HepG2 (cell line): ENCODE results near the gene SRD5A1. TPM values are rescaled to one million over a fixed set of nuclear protein-coding genes. Genes with fewer than 3 reads are reported as not detected.

Experiments
- ATAC-seq: fragments of 200-7000 bp; cut with Tn5 transposase; 3 replicates; pipeline ENCODE4 v1.9.1; 2020; ENCODE audit warnings: mild to moderate bottlenecking, moderate library complexity
- BruUV-seq: library from RNA; stranded (reverse); fragments of 400-500 nt; replicated peaks from 2 replicates; lab custom pipeline; 2021; lab: Mats Ljungman, UMichigan
- CTCF ChIA-PET: fragments of 300-600 bp; formaldehyde crosslinking; extraction: SDS; loops from one replicate; lab custom pipeline; 2021; ENCODE audit warnings: low total read pairs, inconsistent platforms, low intra/inter-chr PET ratio; lab: Yijun Ruan, JAX
- POLR2A ChIA-PET: fragments of 350-600 bp; sonication (Branson Sonifier 250); formaldehyde crosslinking; loops from one replicate; lab custom pipeline; 2020; ENCODE audit warnings: antibody characterized with exemption, inconsistent platforms; lab: Yijun Ruan, JAX
- DNase-seq: peaks from one replicate; pipeline ENCODE4 v3.0.0-alpha.2; 2015; ENCODE audit warnings: low spot score
- FAIRE-seq: peaks from 3 replicates; lab custom pipeline; 2011; peaks lifted over from hg19 to GRCh38; lab: Jason Lieb, UNC
- H2AFZ ChIP-seq: one replicate; pipeline ENCODE4 v1.6.1; 2011; ENCODE audit warnings: low read length, inconsistent platforms
- H3K27ac ChIP-seq: fragments of 300-600 bp; 3 replicates; pipeline ENCODE4 v1.8.0; 2011; ENCODE audit warnings: mixed run types, mild to moderate bottlenecking, mixed read lengths, low read length, inconsistent platforms; ENCODE audit not compliant: insufficient read depth; ENCODE audit errors: extremely low read length
- H3K27me3 ChIP-seq, 2 experiments: fragments of 200-600 bp in 1 of 2; 2 replicates in 1 of 2; 3 replicates in 1 of 2; pipeline versions ENCODE4 v1.6.0 to v1.8.0; 2011; ENCODE audit warnings: low read length in 2 of 2, mild to moderate bottlenecking in 2 of 2, moderate library complexity in 2 of 2, inconsistent platforms in 1 of 2; ENCODE audit not compliant: insufficient read depth in 2 of 2, control insufficient read depth in 1 of 2
- H3K36me3 ChIP-seq, 2 experiments: fragments of 200-600 bp in 1 of 2; replicated peaks in 1 of 2; 2 replicates in 1 of 2; 3 replicates in 1 of 2; pipeline versions ENCODE4 v1.5.1 to v1.8.0; 2011; ENCODE audit warnings: low read length in 2 of 2, inconsistent platforms in 1 of 2; ENCODE audit not compliant: insufficient read depth in 2 of 2, control insufficient read depth in 1 of 2
- H3K4me1 ChIP-seq: 2 replicates; pipeline ENCODE4 v1.5.1; 2012; ENCODE audit warnings: low read length, inconsistent platforms; ENCODE audit not compliant: insufficient read depth
- H3K4me2 ChIP-seq: 2 replicates; pipeline ENCODE4 v1.6.0; 2011; ENCODE audit warnings: low read depth, low read length, inconsistent platforms
- H3K4me3 ChIP-seq, 3 experiments: fragments of 200-600 bp in 1 of 3; sonication (generic), shearing (Covaris generic) in 1 of 3; replicated peaks in 1 of 3; 2 replicates each; pipeline ENCODE4 v1.5.1; 2011 to 2016; ENCODE audit warnings: low read length in 3 of 3, inconsistent platforms in 2 of 3, low read depth in 2 of 3, mild to moderate bottlenecking in 2 of 3, control low read depth in 1 of 3, mixed read lengths in 1 of 3; ENCODE audit not compliant: insufficient read depth in 1 of 3
- H3K79me2 ChIP-seq: one replicate; pipeline ENCODE4 v1.6.1; 2011; ENCODE audit warnings: low read length, inconsistent platforms; ENCODE audit not compliant: insufficient read depth
- H3K9ac ChIP-seq: 2 replicates; pipeline ENCODE4 v1.6.0; 2011; ENCODE audit warnings: mild to moderate bottlenecking, low read depth, low read length, inconsistent platforms; ENCODE audit not compliant: insufficient read depth
- H3K9me3 ChIP-seq: 2 replicates; pipeline ENCODE4 v1.5.1; 2012; ENCODE audit warnings: mild to moderate bottlenecking, low read length
- H4K20me1 ChIP-seq: 2 replicates; pipeline ENCODE4 v1.6.0; 2011; ENCODE audit warnings: inconsistent platforms, mild to moderate bottlenecking, low read length, moderate library complexity; ENCODE audit not compliant: insufficient read depth
- CCAR2 ChIP-seq: fragments of 200-400 bp; formaldehyde crosslinking; optimal IDR thresholded peaks from 2 replicates; pipeline ENCODE3; 2018; ENCODE audit warnings: low read depth, mild to moderate bottlenecking, low read length, moderate library complexity
- FOXJ3 ChIP-seq: sonication (generic); formaldehyde crosslinking; IDR thresholded peaks from 2 replicates; pipeline ENCODE4 v1.4.0; 2020; ENCODE audit warnings: missing genetic modification reagents, mild to moderate bottlenecking, borderline replicate concordance
- IKZF1 ChIP-seq: fragments of 450-650 bp; IDR thresholded peaks from 2 replicates; pipeline ENCODE4 v1.7.1; 2016
- XBP1 ChIP-seq: sonication (generic); formaldehyde crosslinking; IDR thresholded peaks from 2 replicates; pipeline ENCODE4 v1.5.0; 2020; ENCODE audit warnings: missing genetic modification reagents
- WGBS: methylation state at CpG from one replicate; pipeline ENCODE4 v1.1.6; 2017; ENCODE audit warnings: low lambda C conversion rate; 5-methylcytosine and 5-hydroxymethylcytosine counted together
- in situ Hi-C: cut with HindIII; loops from 2 replicates; pipeline ENCODE4 v1.10.0; 2017; ENCODE audit warnings: low pct_unique_long_range_greater_than_20kb; ENCODE audit not compliant: extremely low pct_ligation_motif_present
- intact Hi-C: fragments of 100-400 bp; cut with micrococcal nuclease; formaldehyde crosslinking; loops from one replicate; pipeline ENCODE4 v1.10.0; 2022; ENCODE audit not compliant: unreplicated experiment
- polyA plus RNA-seq, 8 experiments: library from polyadenylated mRNA; depleted of rRNA in 3 of 8; stranded (reverse) in 7 of 8; unstranded in 1 of 8; fragments of >200 nt; fragmentation: Illumina TruSeq in 4 of 8; extraction: Trizol in 4 of 8; gene quantifications; 2 replicates each; pipeline versions ENCODE4 v1.2.1 to v1.2.3, GENCODE V29; 2011 to 2016; ENCODE audit warnings: low read depth in 4 of 8, missing spikeins in 1 of 8, mixed read lengths in 1 of 8; ENCODE audit not compliant: insufficient read depth in 1 of 8
- total RNA-seq, 5 experiments: library from RNA; depleted of rRNA; stranded (reverse); fragments of >200 nt; fragmentation: Illumina TruSeq; extraction: Trizol; gene quantifications; 2 replicates each; pipeline ENCODE4 v1.2.3, GENCODE V29; 2016; ENCODE audit warnings: low read depth in 1 of 5
- TF ChIP-seq, protein P1 (sequence below): sonication (generic); formaldehyde crosslinking; IDR thresholded peaks from 2 replicates; pipeline ENCODE4 v1.4.0; 2020; ENCODE audit warnings: missing genetic modification reagents, borderline replicate concordance

Gene SRD5A1
- total and polyA plus RNA-seq, 2 of the 13 experiments (the other 11 are each of a cell fraction or from before 2014, with no cell fraction given) = 6.1 to 9.9 TPM

DNA sequence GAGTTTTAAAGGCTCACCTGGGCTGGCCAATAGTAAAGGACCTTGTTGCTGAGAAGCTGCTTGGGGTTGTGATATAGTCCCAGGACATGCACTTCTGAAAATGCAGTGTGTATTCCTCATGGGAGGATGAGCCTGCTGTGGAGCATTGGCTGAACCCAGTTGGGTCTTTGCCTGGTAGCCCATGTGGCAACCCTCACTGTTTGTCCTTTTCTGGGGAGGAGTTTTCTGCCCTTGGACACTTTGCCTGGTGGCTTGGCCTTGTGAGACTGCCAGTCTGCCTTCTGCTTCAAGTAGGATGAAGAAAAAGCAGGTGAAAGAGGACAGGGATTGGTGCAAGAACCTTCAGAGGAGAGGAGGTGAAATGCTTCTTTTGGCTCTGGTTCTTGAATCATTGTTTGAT is 84.0 kb downstream of the SRD5A1 start (continued):
- TF ChIP-seq, protein P1, sequence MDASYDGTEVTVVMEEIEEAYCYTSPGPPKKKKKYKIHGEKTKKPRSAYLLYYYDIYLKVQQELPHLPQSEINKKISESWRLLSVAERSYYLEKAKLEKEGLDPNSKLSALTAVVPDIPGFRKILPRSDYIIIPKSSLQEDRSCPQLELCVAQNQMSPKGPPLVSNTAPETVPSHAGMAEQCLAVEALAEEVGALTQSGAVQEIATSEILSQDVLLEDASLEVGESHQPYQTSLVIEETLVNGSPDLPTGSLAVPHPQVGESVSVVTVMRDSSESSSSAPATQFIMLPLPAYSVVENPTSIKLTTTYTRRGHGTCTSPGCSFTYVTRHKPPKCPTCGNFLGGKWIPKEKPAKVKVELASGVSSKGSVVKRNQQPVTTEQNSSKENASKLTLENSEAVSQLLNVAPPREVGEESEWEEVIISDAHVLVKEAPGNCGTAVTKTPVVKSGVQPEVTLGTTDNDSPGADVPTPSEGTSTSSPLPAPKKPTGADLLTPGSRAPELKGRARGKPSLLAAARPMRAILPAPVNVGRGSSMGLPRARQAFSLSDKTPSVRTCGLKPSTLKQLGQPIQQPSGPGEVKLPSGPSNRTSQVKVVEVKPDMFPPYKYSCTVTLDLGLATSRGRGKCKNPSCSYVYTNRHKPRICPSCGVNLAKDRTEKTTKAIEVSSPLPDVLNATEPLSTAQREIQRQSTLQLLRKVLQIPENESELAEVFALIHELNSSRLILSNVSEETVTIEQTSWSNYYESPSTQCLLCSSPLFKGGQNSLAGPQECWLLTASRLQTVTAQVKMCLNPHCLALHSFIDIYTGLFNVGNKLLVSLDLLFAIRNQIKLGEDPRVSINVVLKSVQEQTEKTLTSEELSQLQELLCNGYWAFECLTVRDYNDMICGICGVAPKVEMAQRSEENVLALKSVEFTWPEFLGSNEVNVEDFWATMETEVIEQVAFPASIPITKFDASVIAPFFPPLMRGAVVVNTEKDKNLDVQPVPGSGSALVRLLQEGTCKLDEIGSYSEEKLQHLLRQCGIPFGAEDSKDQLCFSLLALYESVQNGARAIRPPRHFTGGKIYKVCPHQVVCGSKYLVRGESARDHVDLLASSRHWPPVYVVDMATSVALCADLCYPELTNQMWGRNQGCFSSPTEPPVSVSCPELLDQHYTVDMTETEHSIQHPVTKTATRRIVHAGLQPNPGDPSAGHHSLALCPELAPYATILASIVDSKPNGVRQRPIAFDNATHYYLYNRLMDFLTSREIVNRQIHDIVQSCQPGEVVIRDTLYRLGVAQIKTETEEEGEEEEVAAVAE (CRISPR knock-in tag) = no peak
- TF ChIP-seq IKZF1 (no peak), FOXJ3 (CRISPR knock-in tag) (no peak)

DNA sequence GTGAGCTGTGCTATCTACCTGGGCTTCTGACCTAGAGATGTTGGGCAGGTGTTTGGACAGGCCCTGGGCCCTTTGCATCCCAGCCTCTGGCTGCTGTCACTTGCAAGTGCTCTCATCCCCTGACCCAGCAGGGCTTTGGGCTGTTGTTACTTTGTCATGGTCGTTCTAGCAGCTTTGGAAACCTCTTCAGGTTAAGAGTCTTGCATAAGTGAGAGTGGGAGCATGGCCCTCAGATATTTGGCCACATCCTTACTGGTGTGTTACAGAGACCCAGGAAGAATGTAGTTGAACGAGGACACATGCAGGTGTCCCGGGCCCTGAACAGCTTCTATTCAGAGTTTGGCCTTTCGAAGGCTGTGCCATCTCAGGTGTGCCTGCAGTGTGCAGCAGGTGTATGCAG is 84.4 kb downstream of the SRD5A1 start:
- peaks cover 76% of the 10 kb centered on the region for H4K20me1 ChIP-seq

More for the DNA sequence above, 84.4 kb downstream of the SRD5A1 start:
- BruUV-seq = no TSS peak
- WGBS = 50% methylated on average over 1 of the region's 4 CpGs
- Histone ChIP-seq H3K4me3 (peak overlapping the region in 1 of 3 experiments; percentile 15; a peak in 1 of 6 replicates), H3K9me3 (no peaks in the 10 kb centered on the region), H2AFZ (no peak overlapping the region), H3K9ac (no peak overlapping the region), H3K36me3 (peaks cover 3 to 33% of the 10 kb centered on the region in 2 experiments; a peak in 4 of 5 replicates), H3K27me3 (no peaks in the 10 kb centered on the region), H3K4me1 (peaks cover 56% of the 10 kb centered on the region), H3K79me2 (peaks cover 83% of the 10 kb centered on the region), H3K4me2 (peak overlapping the region; percentile 92; the same call in 1 of the 2 replicates), H3K27ac (no peak overlapping the region)
- POLR2A ChIA-PET = no interaction called here
- no peak for FAIRE-seq
- no peak for ATAC-seq
- CTCF ChIA-PET = no interaction called here
- intact Hi-C loops = no loop called here
- in situ Hi-C loops = no loop called here
- DNase-seq = no peak
- TF ChIP-seq CCAR2 (no peak), XBP1 (CRISPR knock-in tag) (no peak)
